DND-41 (cell line): ENCODE data around the gene FNDC3B.

Experiments
- ATAC-seq: fragments of 200-7000 bp; cut with Tn5 transposase; 3 replicates; pipeline ENCODE4 v1.9.1; 2021; ENCODE audit warnings: low read depth; ENCODE audit not compliant: insufficient read depth
- DNase-seq: peaks from one replicate; pipeline ENCODE4 v3.0.0-alpha.2; 2020
- H2AFZ ChIP-seq: 2 replicates; pipeline ENCODE4 v1.6.0; 2012; ENCODE audit warnings: low read depth, low read length
- H3K27ac ChIP-seq: 2 replicates; pipeline ENCODE4 v1.5.1; 2012; ENCODE audit warnings: low read length, inconsistent platforms
- H3K27me3 ChIP-seq: fragments of 200-600 bp; sonication (generic); 2 replicates; pipeline ENCODE4 v1.6.0; 2012; ENCODE audit warnings: low read length, mild to moderate bottlenecking, inconsistent platforms; ENCODE audit not compliant: insufficient read depth, poor library complexity
- H3K36me3 ChIP-seq: 2 replicates; pipeline ENCODE4 v1.5.1; 2012; ENCODE audit warnings: low read length, inconsistent platforms; ENCODE audit not compliant: insufficient read depth
- H3K4me1 ChIP-seq: 2 replicates; pipeline ENCODE4 v1.5.1; 2012; ENCODE audit warnings: mild to moderate bottlenecking, low read length; ENCODE audit not compliant: insufficient read depth
- H3K4me2 ChIP-seq: 2 replicates; pipeline ENCODE4 v1.6.0; 2012; ENCODE audit warnings: mild to moderate bottlenecking, moderate library complexity, low read length, inconsistent platforms; ENCODE audit not compliant: insufficient read depth
- H3K4me3 ChIP-seq, 2 experiments: fragments of 200-600 bp in 1 of 2; shearing (Covaris generic) in 1 of 2; 2 replicates each; pipeline ENCODE4 v1.5.1; 2012 to 2016; ENCODE audit warnings: inconsistent platforms in 2 of 2, low read length in 2 of 2, mild to moderate bottlenecking in 2 of 2, low read depth in 1 of 2, moderate library complexity in 1 of 2
- H3K79me2 ChIP-seq: 2 replicates; pipeline ENCODE4 v1.6.0; 2012; ENCODE audit warnings: low read length, inconsistent platforms; ENCODE audit not compliant: insufficient read depth
- H3K9ac ChIP-seq: 2 replicates; pipeline ENCODE4 v1.6.0; 2012; ENCODE audit warnings: low read depth, mild to moderate bottlenecking, inconsistent platforms, low read length, moderate library complexity
- H3K9me3 ChIP-seq: 2 replicates; pipeline ENCODE4 v1.5.1; 2012; ENCODE audit warnings: low read length, moderate library complexity, mild to moderate bottlenecking, inconsistent platforms; ENCODE audit not compliant: insufficient read depth, severe bottlenecking
- H4K20me1 ChIP-seq: 2 replicates; pipeline ENCODE4 v1.6.0; 2012; ENCODE audit warnings: low read length; ENCODE audit not compliant: insufficient read depth
- EZH2 ChIP-seq: IDR thresholded peaks from 3 replicates; pipeline ENCODE4 v1.6.1; 2012; ENCODE audit warnings: borderline replicate concordance, low read depth, mild to moderate bottlenecking, moderate library complexity, low read length, inconsistent platforms; ENCODE audit not compliant: severe bottlenecking
- TF ChIP-seq, protein P1 (sequence below): IDR thresholded peaks from 2 replicates; pipeline ENCODE4 v1.5.1; 2012; ENCODE audit warnings: borderline replicate concordance, low read length, moderate library complexity, mild to moderate bottlenecking; ENCODE audit not compliant: poor library complexity, severe bottlenecking; ENCODE audit errors: extremely low read depth

Gene FNDC3B

DNA sequence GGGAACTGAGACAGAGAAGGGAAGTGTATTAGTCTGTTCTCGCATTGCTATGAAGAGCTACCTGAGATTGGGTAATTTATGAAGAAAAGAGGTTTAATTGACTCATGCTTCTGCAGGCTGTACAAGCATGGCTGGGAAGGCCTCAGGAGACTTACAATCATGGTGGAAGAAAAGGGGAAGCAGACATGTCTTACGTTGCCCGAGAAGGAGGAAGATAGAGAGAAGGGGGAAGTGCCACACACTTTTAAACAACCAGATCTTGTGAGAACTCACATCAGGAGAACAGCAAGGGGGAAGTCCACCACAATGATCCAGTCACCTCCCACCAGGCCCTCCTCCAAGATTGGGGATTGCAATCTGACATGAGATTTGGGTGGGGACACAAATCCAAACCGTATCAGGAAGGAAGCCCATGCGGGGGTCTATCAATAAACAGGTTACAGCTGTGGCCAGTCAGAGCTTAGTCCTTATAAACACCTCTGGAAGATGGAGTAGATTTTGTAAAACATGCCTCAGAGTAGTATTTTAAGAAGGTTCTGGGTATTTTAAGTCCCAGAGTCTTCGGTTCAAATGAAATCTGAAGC lies 254.9 kb downstream of the FNDC3B start:
- no peak overlapping the region for H2AFZ ChIP-seq
- H3K9me3 ChIP-seq, result no peaks in the 10 kb centered on the region
- no peak for ATAC-seq
- H3K36me3 ChIP-seq, result no peaks in the 10 kb centered on the region
- TF ChIP-seq EZH2, result no peak
- TF ChIP-seq, protein P1, sequence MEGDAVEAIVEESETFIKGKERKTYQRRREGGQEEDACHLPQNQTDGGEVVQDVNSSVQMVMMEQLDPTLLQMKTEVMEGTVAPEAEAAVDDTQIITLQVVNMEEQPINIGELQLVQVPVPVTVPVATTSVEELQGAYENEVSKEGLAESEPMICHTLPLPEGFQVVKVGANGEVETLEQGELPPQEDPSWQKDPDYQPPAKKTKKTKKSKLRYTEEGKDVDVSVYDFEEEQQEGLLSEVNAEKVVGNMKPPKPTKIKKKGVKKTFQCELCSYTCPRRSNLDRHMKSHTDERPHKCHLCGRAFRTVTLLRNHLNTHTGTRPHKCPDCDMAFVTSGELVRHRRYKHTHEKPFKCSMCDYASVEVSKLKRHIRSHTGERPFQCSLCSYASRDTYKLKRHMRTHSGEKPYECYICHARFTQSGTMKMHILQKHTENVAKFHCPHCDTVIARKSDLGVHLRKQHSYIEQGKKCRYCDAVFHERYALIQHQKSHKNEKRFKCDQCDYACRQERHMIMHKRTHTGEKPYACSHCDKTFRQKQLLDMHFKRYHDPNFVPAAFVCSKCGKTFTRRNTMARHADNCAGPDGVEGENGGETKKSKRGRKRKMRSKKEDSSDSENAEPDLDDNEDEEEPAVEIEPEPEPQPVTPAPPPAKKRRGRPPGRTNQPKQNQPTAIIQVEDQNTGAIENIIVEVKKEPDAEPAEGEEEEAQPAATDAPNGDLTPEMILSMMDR, result no peak
- no peaks in the 10 kb centered on the region for H3K4me1 ChIP-seq
- H3K9ac ChIP-seq, result no peak overlapping the region
- H3K27ac ChIP-seq, result no peak overlapping the region
- no peak for DNase-seq
- H3K79me2 ChIP-seq, result no peaks in the 10 kb centered on the region
- H3K27me3 ChIP-seq, result no peaks in the 10 kb centered on the region
- H3K4me3 ChIP-seq, result no peak overlapping the region
- no peak overlapping the region for H3K4me2 ChIP-seq
- no peaks in the 10 kb centered on the region for H4K20me1 ChIP-seq

DNA sequence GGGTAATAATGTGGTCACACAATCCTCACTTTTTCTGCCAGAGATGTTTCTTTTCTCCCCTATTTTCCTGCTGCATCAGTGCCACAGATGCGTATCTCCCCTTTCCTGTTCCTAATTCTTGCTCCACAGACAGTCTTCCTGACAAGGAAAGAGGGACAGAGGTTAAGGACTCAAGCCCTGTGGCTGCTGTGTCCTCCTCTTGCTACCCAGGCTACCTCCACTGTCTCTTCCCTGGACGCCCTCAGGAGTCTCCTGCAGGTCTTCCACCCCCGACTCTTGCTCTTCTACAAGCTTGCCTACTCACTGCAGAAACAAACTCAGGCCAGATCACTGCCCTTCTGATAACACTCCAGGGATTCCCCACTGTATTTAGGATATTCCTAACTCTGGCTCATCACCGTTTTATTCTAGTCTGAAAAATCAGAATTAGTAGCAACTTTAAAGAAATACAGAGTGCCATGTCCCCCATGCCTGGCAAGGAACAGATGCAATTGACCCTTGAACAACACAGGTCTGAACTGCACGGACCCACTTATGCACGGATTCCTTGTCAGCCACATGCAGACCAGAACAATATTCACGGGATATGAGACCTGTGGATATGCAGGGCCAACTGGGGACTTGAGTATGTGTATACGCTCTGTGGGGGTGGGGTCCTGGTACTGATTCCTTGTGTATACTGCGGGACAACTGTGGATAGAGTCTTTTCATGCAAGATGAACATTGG lies 257.0 kb downstream of the FNDC3B start:
- no peaks in the 10 kb centered on the region for H3K79me2 ChIP-seq
- H3K27ac ChIP-seq, result no peak overlapping the region
- no peak overlapping the region for H3K4me2 ChIP-seq
- no peaks in the 10 kb centered on the region for H3K27me3 ChIP-seq
- H3K9ac ChIP-seq, result no peak overlapping the region
- no peak for TF ChIP-seq EZH2
- TF ChIP-seq, protein P1, result no peak
- no peaks in the 10 kb centered on the region for H4K20me1 ChIP-seq
- H3K4me3 ChIP-seq, result no peak overlapping the region
- H2AFZ ChIP-seq, result no peak overlapping the region
- DNase-seq, result no peak
- no peaks in the 10 kb centered on the region for H3K36me3 ChIP-seq
- no peak for ATAC-seq
- H3K9me3 ChIP-seq, result no peaks in the 10 kb centered on the region
- H3K4me1 ChIP-seq, result no peaks in the 10 kb centered on the region

DNA sequence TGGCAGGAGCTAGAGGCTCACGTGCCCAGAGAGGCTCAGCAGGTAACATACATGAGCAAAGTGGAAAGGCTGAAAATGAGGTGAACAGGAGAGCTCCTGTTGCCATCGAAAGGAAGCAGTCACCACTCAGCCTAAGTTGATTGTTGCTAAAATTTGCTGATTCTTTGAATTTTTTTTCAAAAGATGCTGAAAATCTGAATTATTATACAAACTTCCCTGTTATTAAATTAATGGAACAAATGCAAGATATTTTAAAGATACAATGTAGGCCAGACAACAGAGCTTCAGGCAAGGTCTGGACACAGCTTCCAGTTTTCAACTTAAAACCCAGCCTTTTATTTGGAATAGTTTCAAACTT lies 257.6 kb downstream of the FNDC3B start:
- no peak overlapping the region for H3K9ac ChIP-seq
- no peaks in the 10 kb centered on the region for H3K27me3 ChIP-seq
- DNase-seq (no peak), ATAC-seq (no peak)
- no peaks in the 10 kb centered on the region for H4K20me1 ChIP-seq
- no peaks in the 10 kb centered on the region for H3K9me3 ChIP-seq
- no peak overlapping the region for H2AFZ ChIP-seq
- TF ChIP-seq, protein P1, result no peak
- TF ChIP-seq EZH2, result no peak
- H3K79me2 ChIP-seq, result no peaks in the 10 kb centered on the region
- H3K27ac ChIP-seq, result no peak overlapping the region
- H3K4me2 ChIP-seq, result no peak overlapping the region
- H3K4me3 ChIP-seq, result no peak overlapping the region
- no peaks in the 10 kb centered on the region for H3K4me1 ChIP-seq
- H3K36me3 ChIP-seq, result no peaks in the 10 kb centered on the region
